Choroid plexus epithelial cell (primary cell): ENCODE measurements around the gene LARGE1.

Source experiments
- DNase-seq: peaks from one replicate; pipeline ENCODE4 v3.0.0-alpha.2; 2010; ENCODE audit warnings: low read depth
- H3K4me3 ChIP-seq: 2 replicates; pipeline ENCODE4 v1.5.1; 2011; ENCODE audit warnings: low read depth, mild to moderate bottlenecking, control low read depth, low read length, moderate library complexity
- CTCF ChIP-seq: conservative IDR thresholded peaks from 2 replicates; pipeline ENCODE4 v1.5.1; 2011; ENCODE audit warnings: low read depth, mild to moderate bottlenecking, control low read depth, inconsistent platforms, low read length, moderate library complexity

The LARGE1 gene

GRCh38 chr22:33691057-33691630 is 229.1 kb downstream of the LARGE1 start:
- no peak for TF ChIP-seq CTCF
- no peak for DNase-seq
- no peak overlapping the region for H3K4me3 ChIP-seq

DNA sequence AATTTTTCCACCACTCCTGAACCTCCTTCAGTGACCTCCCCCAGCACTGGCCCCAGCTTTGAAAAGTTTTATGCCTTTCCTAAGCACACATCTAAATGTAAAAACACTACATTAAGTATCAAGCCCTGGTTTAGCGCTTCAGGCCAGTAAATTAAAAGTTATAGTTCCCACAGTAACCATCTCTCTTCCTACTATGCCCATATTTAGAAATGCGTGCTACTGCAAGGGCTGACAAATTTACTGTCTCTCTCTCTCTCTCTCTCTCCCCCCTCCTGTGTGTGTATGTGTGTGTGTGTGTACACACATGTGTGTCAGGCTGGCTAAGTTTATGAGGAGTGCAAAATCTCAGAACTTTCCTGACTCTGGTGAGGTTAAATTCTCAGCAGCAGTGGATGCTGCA is 231.4 kb downstream of the LARGE1 start:
- no peak for TF ChIP-seq CTCF
- DNase-seq: no peak
- no peak overlapping the region for H3K4me3 ChIP-seq

DNA sequence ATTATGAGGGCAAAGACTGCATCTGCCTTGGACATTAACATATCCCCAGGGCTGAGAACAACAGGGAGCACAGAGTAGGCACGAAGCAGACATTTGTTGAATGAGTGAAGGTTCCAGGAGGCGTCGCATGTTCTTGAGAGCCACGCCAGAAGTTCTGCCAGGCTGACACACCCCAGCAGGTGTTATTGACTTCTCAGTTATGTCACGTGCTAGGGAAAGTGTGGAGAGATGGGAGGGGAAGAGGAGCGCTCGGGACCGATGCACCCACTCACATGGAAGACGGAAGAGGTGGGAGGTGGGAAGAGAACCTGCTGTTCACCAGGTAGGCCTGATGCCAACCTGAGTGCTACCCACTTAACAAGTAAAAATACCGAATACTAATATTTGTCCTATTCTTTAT is 232.8 kb downstream of the LARGE1 start:
- TF ChIP-seq CTCF: no peak
- no peak for DNase-seq
- H3K4me3 ChIP-seq: no peak overlapping the region

GRCh38 chr22:33684087-33684486 is 236.2 kb downstream of the LARGE1 start:
- DNase-seq: no peak
- TF ChIP-seq CTCF: no peak

DNA sequence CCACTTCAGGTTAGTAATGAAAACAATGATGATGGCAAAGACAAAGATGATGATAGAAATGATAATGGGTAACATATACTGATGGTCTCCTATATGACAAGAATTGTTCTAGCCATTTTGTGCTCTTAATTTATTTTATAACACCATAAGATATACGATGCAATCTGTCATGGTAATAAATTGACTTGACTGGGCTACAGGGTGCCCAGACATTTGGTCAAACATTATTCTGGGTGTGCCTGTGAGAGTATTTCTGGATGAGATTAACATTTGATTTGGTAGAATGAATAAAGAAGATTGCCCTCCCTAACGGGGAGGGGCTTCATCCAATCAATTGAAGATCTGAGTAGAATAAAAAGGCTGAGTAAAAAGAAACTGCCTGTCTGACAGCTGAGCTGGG is 237.3 kb downstream of the LARGE1 start:
- no peak for TF ChIP-seq CTCF
- H3K4me3 ChIP-seq: no peak overlapping the region
- DNase-seq: no peak

More at GRCh38 chr22:33684087-33684486, 236.2 kb downstream of the LARGE1 start:
- no peak overlapping the region for H3K4me3 ChIP-seq

DNA sequence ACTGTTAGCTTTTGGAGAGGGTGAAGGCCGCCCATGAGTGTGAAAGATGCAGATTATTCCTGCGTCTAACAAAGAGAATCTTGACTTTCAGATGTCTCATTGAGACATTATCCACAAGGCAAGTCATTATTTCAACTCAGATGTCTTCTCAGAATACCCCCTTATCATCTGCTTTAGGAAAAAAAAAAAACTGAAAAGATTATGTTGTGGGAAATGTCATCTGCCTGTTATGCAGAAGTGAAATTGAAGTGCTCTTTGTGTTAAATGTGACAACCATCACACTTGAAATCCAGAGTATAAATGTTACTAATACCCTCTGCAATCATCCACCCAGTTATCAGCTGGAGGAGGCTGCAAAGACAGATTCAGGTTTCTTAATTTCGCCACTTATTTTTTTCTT is 239.6 kb downstream of the LARGE1 start:
- no peak for TF ChIP-seq CTCF
- no peak for DNase-seq
- H3K4me3 ChIP-seq: no peak overlapping the region

- TF ChIP-seq CTCF: no peak
- H3K4me3 ChIP-seq: no peak overlapping the region
- no peak for DNase-seq
These were observed 241.8 kb downstream of the LARGE1 start for GRCh38 chr22:33678523-33678922.
